ENCODE data around the gene SLC34A1.

- TF ChIP-seq CTCF (IDR thresholded peaks at IDR 0.05) (no peak), POLR2A (IDR thresholded peaks at IDR 0.05) (no peak)
These were observed 10.4 kb upstream of the SLC34A1 start for GRCh38 chr5:177373806-177374205.
